GM12892 (cell line): Measurements from ENCODE around the gene KLHL3.

ENCODE experiments used
- DNase-seq: peaks from one replicate; pipeline ENCODE4 v3.0.0; 2011; ENCODE audit not compliant: insufficient read length
- FAIRE-seq: peaks from 2 replicates; lab custom pipeline; 2011; peaks lifted over from hg19 to GRCh38; lab: Jason Lieb, UNC
- POLR2A ChIP-seq: IDR thresholded peaks from 2 replicates; pipeline ENCODE4 v1.6.1; 2011; ENCODE audit warnings: low read depth, low read length, control low read depth
- POLR2AphosphoS5 ChIP-seq: IDR thresholded peaks from 2 replicates; pipeline ENCODE4 v1.6.1; 2011; ENCODE audit warnings: low read depth, low read length, control low read depth
- TAF1 ChIP-seq: IDR thresholded peaks from 2 replicates; pipeline ENCODE4 v1.6.1; 2011; ENCODE audit warnings: low read depth, mild to moderate bottlenecking, control low read depth, low read length, borderline replicate concordance

The KLHL3 gene

GRCh38 chr5:137757634-137758033 lies 21.7 kb upstream of the KLHL3 start:
- DNase-seq (no peak), FAIRE-seq (no peak)
- TF ChIP-seq POLR2A (no peak), TAF1 (no peak), POLR2AphosphoS5 (no peak)

GRCh38 chr5:137754961-137755762 lies 19.3 kb upstream of the KLHL3 start:
- TF ChIP-seq POLR2AphosphoS5 (no peak), POLR2A (no peak), TAF1 (no peak)
- FAIRE-seq (no peak), DNase-seq (no peak)

GRCh38 chr5:137754188-137754960 lies 18.5 kb upstream of the KLHL3 start, which contains the start of gene HNRNPA0:
Gene HNRNPA0, minus strand, starts transcription at chr5:137754363. Its CDS starts 297 bp downstream, at chr5:137754066.
- peak; percentile 88 for DNase-seq
- peak; percentile 99 for FAIRE-seq
- TF ChIP-seq TAF1 (peak; percentile 98), POLR2AphosphoS5 (peak; percentile 97), POLR2A (peak; percentile 95)

GRCh38 chr5:137753691-137754187 lies 17.9 kb upstream of the KLHL3 start:
- no peak for DNase-seq
- no peak for TF ChIP-seq TAF1
- TF ChIP-seq POLR2AphosphoS5: no peak
- no peak for TF ChIP-seq POLR2A
- FAIRE-seq: no peak

GRCh38 chr5:137752905-137753690 lies 17.2 kb upstream of the KLHL3 start:
- no peak for TF ChIP-seq POLR2A
- no peak for TF ChIP-seq POLR2AphosphoS5
- TF ChIP-seq TAF1: no peak
- FAIRE-seq: peak; percentile 42
- DNase-seq: peak; percentile 19

GRCh38 chr5:137751869-137752491 lies 16.1 kb upstream of the KLHL3 start:
- no peak for TF ChIP-seq POLR2A
- peak; percentile 58 for TF ChIP-seq POLR2AphosphoS5
- no peak for TF ChIP-seq TAF1
- FAIRE-seq: peak; percentile 70
- DNase-seq: no peak

GRCh38 chr5:137750436-137750835 lies 14.5 kb upstream of the KLHL3 start:
- TF ChIP-seq POLR2AphosphoS5 (no peak), POLR2A (no peak), TAF1 (no peak)
- DNase-seq (no peak), FAIRE-seq (no peak)

- TF ChIP-seq TAF1 (no peak), POLR2AphosphoS5 (no peak), POLR2A (peak; percentile 29; the same call in 1 of the 2 replicates)
- FAIRE-seq (no peak), DNase-seq (no peak)
Observed at GRCh38 chr5:137747848-137748247, 12.0 kb upstream of the KLHL3 start.

GRCh38 chr5:137743031-137743640 lies 7.2 kb upstream of the KLHL3 start:
- no peak for TF ChIP-seq POLR2A
- TF ChIP-seq TAF1: no peak
- no peak for TF ChIP-seq POLR2AphosphoS5
- FAIRE-seq: peak; percentile 78
- no peak for DNase-seq

GRCh38 chr5:137741718-137742117 lies 5.8 kb upstream of the KLHL3 start:
- DNase-seq: no peak
- no peak for FAIRE-seq
- TF ChIP-seq POLR2A (no peak), POLR2AphosphoS5 (no peak), TAF1 (no peak)
